Stimulated activated CD8-positive, alpha-beta memory T cell treated with anti-CD3 and anti-CD28 coated beads, Interleukin-4, amount 100 ng/mL, for 4 hours (primary cell): ENCODE measurements around the gene MPC2.
"Not testable (repeated sequence)": the region's sequence is repeated elsewhere in the genome, so short reads cannot be mapped to it uniquely, and the experiment has no call there.

Experiments used
- DNase-seq, 2 donors: peaks; one replicate each; pipeline ENCODE4 v3.0.0-alpha.2; 2020; ENCODE audit warnings: low read depth in 2 of 2, low spot score in 1 of 2

The MPC2 gene

GRCh38 chr1:167935216-167936067 is 1.4 kb downstream of the MPC2 start:
- peak in 1 of 2 donors; percentile 5 for DNase-seq

- no peak for DNase-seq
Observed at GRCh38 chr1:167934426-167935215, 2.3 kb downstream of the MPC2 start.

- no peak for DNase-seq
Observed at GRCh38 chr1:167933788-167934187, 3.1 kb downstream of the MPC2 start.

GRCh38 chr1:167929725-167930124 is 7.1 kb downstream of the MPC2 start:
- no peak for DNase-seq

GRCh38 chr1:167928919-167929318 is 8.0 kb downstream of the MPC2 start:
- not testable (repeated sequence) for DNase-seq

GRCh38 chr1:167928457-167928852 is 8.4 kb downstream of the MPC2 start:
- DNase-seq = no peak

GRCh38 chr1:167927046-167927754 is 9.7 kb downstream of the MPC2 start:
- DNase-seq = no peak

GRCh38 chr1:167926486-167926997 is 10.3 kb downstream of the MPC2 start:
- DNase-seq = no peak

- DNase-seq = no peak
Observed at GRCh38 chr1:167924543-167925231, 12.2 kb downstream of the MPC2 start.

- DNase-seq = no peak
Observed at GRCh38 chr1:167924102-167924501, 12.8 kb downstream of the MPC2 start.

GRCh38 chr1:167923324-167924056 is 13.4 kb downstream of the MPC2 start:
- no peak for DNase-seq

- DNase-seq = no peak
Observed at GRCh38 chr1:167922611-167923074, 14.2 kb downstream of the MPC2 start.

GRCh38 chr1:167922023-167922422 is 14.8 kb downstream of the MPC2 start:
- DNase-seq = no peak

GRCh38 chr1:167916766-167917511 is 19.9 kb downstream of the MPC2 start:
- DNase-seq = no peak

- no peak for DNase-seq
Observed at GRCh38 chr1:167915569-167915968, 21.3 kb downstream of the MPC2 start.

- DNase-seq = no peak
Observed at GRCh38 chr1:167913895-167914496, 22.9 kb downstream of the MPC2 start, which contains the start of gene ADCY10. Gene ADCY10, minus strand, starts transcription at chr1:167914134. Its CDS starts 8,994 bp downstream, at chr1:167905140.

- no peak for DNase-seq
Observed at GRCh38 chr1:167912294-167912693, 24.6 kb downstream of the MPC2 start.

- DNase-seq = no peak
Observed at GRCh38 chr1:167911413-167911812, 25.5 kb downstream of the MPC2 start.

GRCh38 chr1:167910530-167910929 is 26.3 kb downstream of the MPC2 start:
- no peak for DNase-seq
